ENCODE data around the gene ENTPD7.

DNA sequence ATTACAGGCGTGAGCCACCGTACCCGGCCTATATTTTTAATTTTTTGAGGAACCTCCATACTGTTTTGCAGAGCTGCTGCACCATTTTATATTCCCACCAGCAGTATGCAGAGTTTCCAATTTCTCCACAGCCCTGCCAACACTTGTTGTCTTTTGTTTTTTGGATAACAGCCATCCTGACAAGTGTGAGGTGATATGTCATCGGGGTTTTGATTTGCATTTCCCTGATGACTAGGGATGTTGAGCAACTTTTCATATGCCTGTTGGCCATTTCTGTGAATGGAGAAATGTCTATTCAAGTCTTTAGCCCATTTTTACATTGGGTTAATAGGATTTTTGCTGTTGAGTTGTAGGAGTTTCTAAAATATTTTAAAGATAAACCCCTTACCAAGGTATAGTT, 22.2 kb downstream of the ENTPD7 start:
- TF ChIP-seq CTCF (IDR thresholded peaks at IDR 0.05): no peak
- no peak for TF ChIP-seq EZH2 (IDR thresholded peaks at IDR 0.05; ENCODE audit: borderline replicate concordance, insufficient read depth, low read depth, low read length, poor library complexity, severe bottlenecking)

Data from B cell (primary cell).